K562 (cell line): ENCODE results near the gene BAIAP3.

Experiments
- ATF1 ChIP-seq, 2 experiments: fragments of 450-650 bp in 1 of 2; IDR thresholded peaks; 2 replicates each; pipeline ENCODE4 v1.6.1; 2016; ENCODE audit warnings: missing compliant biosample characterization in 1 of 2, missing genetic modification characterization in 1 of 2
- CTCF ChIP-seq, 3 experiments: IDR thresholded peaks in 2 of 3; conservative IDR thresholded peaks in 1 of 3; 2 replicates each; pipeline ENCODE4 v1.5.1; 2011 to 2012; ENCODE audit warnings: low read length in 3 of 3, mild to moderate bottlenecking in 3 of 3, control low read depth in 2 of 3, improper control_type of control experiment in 1 of 3, inconsistent platforms in 1 of 3, low read depth in 1 of 3, mixed read lengths in 1 of 3, moderate library complexity in 1 of 3; ENCODE audit not compliant: insufficient read depth in 2 of 3
- MAZ ChIP-seq, 2 experiments: fragments of 450-650 bp in 1 of 2; sonication (generic) in 1 of 2; formaldehyde crosslinking; IDR thresholded peaks in 1 of 2; conservative IDR thresholded peaks in 1 of 2; 2 replicates each; pipeline versions ENCODE4 v1.4.0 to v1.5.0; 2020; ENCODE audit warnings: mild to moderate bottlenecking in 1 of 2, missing genetic modification reagents in 1 of 2
- MLX ChIP-seq, 2 experiments: fragments of 450-650 bp in 1 of 2; sonication (generic) in 1 of 2; formaldehyde crosslinking; conservative IDR thresholded peaks; 2 replicates each; pipeline versions ENCODE4 v1.4.0 to v1.8.1; 2020 to 2022; ENCODE audit warnings: mild to moderate bottlenecking in 1 of 2, missing genetic modification reagents in 1 of 2
- MXI1 ChIP-seq: IDR thresholded peaks from 2 replicates; pipeline ENCODE4 v1.6.1; 2011; ENCODE audit warnings: low read depth, mild to moderate bottlenecking, improper control_type of control experiment, low read length
- ZNF232 ChIP-seq: sonication (generic); formaldehyde crosslinking; IDR thresholded peaks from 2 replicates; pipeline ENCODE4 v1.8.0; 2022; ENCODE audit warnings: mild to moderate bottlenecking, missing genetic modification reagents

DNA sequence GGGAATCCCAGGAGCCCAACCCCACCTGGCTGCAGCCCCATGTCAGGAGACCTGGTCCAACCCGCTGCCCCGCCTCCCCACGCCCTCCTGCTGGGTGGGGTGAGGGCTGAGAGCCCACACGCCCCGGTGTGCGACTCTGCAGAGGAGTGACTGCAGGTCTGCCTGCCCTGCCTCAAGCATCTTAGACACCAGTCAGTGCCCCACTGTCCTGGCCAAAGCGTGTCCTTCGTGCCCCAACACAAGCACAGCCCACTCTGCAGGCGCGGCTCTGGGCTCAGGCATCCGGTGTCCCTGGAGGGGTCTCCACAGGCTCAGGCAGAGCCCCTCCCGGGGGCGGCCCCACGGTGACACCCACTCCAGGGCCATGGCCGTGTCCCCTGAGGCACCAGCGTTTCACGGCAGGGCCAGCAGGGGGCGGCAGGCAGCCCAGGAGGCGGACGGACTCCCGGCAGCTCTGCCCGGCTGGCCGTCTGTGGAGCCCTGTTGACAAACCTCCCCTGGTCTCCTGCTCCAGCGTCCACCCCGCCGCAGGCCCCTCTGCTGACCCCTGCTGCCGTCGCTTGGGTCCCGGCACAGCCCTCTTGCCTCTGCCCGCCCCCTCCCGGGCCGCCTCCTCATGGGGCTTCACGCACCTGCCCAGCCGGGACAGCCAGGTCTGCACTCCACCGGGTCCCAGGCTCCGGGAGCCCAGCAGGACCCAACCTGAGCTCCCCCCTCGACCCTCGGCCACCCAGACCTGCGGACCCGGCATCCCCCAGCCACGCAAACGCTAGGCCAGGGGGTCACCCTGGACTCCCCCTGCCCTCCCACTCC, 32.6 kb upstream of the BAIAP3 start:
- TF ChIP-seq MAZ (CRISPR knock-in tag; conservative IDR thresholded peaks at IDR 0.05 in 1 of 2, IDR thresholded peaks at IDR 0.05 in 1 of 2) (peak; percentile 28 to 62; a peak in 2 of 4 replicates), MXI1 (no peak), CTCF (IDR thresholded peaks at IDR 0.05 in 2 of 3, conservative IDR thresholded peaks at IDR 0.05 in 1 of 3; ENCODE audit: insufficient read depth in 2 of 3, low read depth in 1 of 3, low read length in 3 of 3) (peak; percentile 84 to 92 (median 89)), MLX (CRISPR knock-in tag; conservative IDR thresholded peaks at IDR 0.05) (no peak), ATF1 (CRISPR knock-in tag; IDR thresholded peaks at IDR 0.05) (no peak), ATF1 (tag; IDR thresholded peaks at IDR 0.05) (peak; percentile 40; the same call in 1 of the 2 replicates), ZNF232 (CRISPR knock-in tag) (no peak)
